Fibroblast of mammary gland (primary cell): ENCODE measurements around the gene KIF6.

Experiments used
- DNase-seq: peaks from one replicate; pipeline ENCODE4 v3.0.0-alpha.2; 2010; ENCODE audit warnings: low read depth
- H3K4me3 ChIP-seq: 2 replicates; pipeline ENCODE4 v1.5.1; 2011; ENCODE audit warnings: low read depth, mild to moderate bottlenecking, low read length, moderate library complexity; ENCODE audit not compliant: control insufficient read depth
- CTCF ChIP-seq: conservative IDR thresholded peaks from 2 replicates; pipeline ENCODE4 v1.5.1; 2011; ENCODE audit warnings: low read depth, low read length, inconsistent platforms; ENCODE audit not compliant: control insufficient read depth, insufficient read depth

Gene KIF6

GRCh38 chr6:39339096-39339867, 385.9 kb downstream of the KIF6 start:
- DNase-seq, result no peak
- TF ChIP-seq CTCF, result no peak
- H3K4me3 ChIP-seq, result no peak overlapping the region

- no peak for TF ChIP-seq CTCF
- H3K4me3 ChIP-seq, result no peak overlapping the region
- DNase-seq, result no peak
Observed at GRCh38 chr6:39338397-39338796, 386.8 kb downstream of the KIF6 start.

GRCh38 chr6:39335780-39336545, 389.2 kb downstream of the KIF6 start:
- TF ChIP-seq CTCF, result no peak
- H3K4me3 ChIP-seq, result no peak overlapping the region

GRCh38 chr6:39333644-39334438, 391.4 kb downstream of the KIF6 start:
- H3K4me3 ChIP-seq, result no peak overlapping the region
- TF ChIP-seq CTCF, result no peak
- DNase-seq, result no peak

More at GRCh38 chr6:39335780-39336545, 389.2 kb downstream of the KIF6 start:
- no peak for DNase-seq

- no peak for TF ChIP-seq CTCF
- H3K4me3 ChIP-seq, result no peak overlapping the region
- DNase-seq, result no peak
Observed at GRCh38 chr6:39330476-39330875, 394.7 kb downstream of the KIF6 start.

GRCh38 chr6:39330057-39330456, 395.2 kb downstream of the KIF6 start:
- H3K4me3 ChIP-seq, result no peak overlapping the region
- DNase-seq, result no peak
- TF ChIP-seq CTCF, result no peak
